H9 (cell line): Measurements from ENCODE around the gene SLC19A1. TPM values are rescaled to one million over a fixed set of nuclear protein-coding genes. Genes with fewer than 3 reads are reported as not detected.

Experiments used
- DNase-seq: peaks from one replicate; pipeline ENCODE4 v3.0.0-alpha.2; 2017
- H2AFZ ChIP-seq: one replicate; pipeline ENCODE4 v1.6.1; 2013; ENCODE audit warnings: mild to moderate bottlenecking, low read length, control low read depth, moderate library complexity
- H2AK5ac ChIP-seq: 2 replicates; pipeline ENCODE4 v1.6.1; 2013; ENCODE audit warnings: low read length, control low read depth, mixed read lengths; ENCODE audit not compliant: insufficient read length
- H2BK120ac ChIP-seq: one replicate; pipeline ENCODE4 v1.6.1; 2013; ENCODE audit warnings: low read depth, mild to moderate bottlenecking, low read length, control low read depth, inconsistent platforms; ENCODE audit not compliant: poor library complexity, severe bottlenecking
- H2BK12ac ChIP-seq: 2 replicates; pipeline ENCODE4 v1.6.1; 2013; ENCODE audit warnings: low read length, control low read depth, mixed read lengths, low read depth; ENCODE audit not compliant: insufficient read length
- H2BK15ac ChIP-seq: 2 replicates; pipeline ENCODE4 v1.6.1; 2013; ENCODE audit warnings: low read depth, low read length, control low read depth
- H2BK20ac ChIP-seq: one replicate; pipeline ENCODE4 v1.6.1; 2013; ENCODE audit warnings: low read depth, mild to moderate bottlenecking, low read length, control low read depth, inconsistent platforms; ENCODE audit not compliant: poor library complexity, severe bottlenecking
- H2BK5ac ChIP-seq: 2 replicates; pipeline ENCODE4 v1.6.1; 2013; ENCODE audit warnings: low read length, control low read depth, mixed read lengths; ENCODE audit not compliant: insufficient read length
- H3K14ac ChIP-seq: 2 replicates; pipeline ENCODE4 v1.6.1; 2013; ENCODE audit warnings: low read length, control low read depth; ENCODE audit not compliant: insufficient read depth
- H3K18ac ChIP-seq: 2 replicates; pipeline ENCODE4 v1.6.1; 2013; ENCODE audit warnings: low read depth, mild to moderate bottlenecking, mixed read lengths, low read length, control low read depth; ENCODE audit not compliant: insufficient read length
- H3K23ac ChIP-seq: 2 replicates; pipeline ENCODE4 v1.6.1; 2013; ENCODE audit warnings: low read length, control low read depth, mixed read lengths, low read depth; ENCODE audit not compliant: insufficient read length
- H3K23me2 ChIP-seq: 2 replicates; pipeline ENCODE4 v1.6.1; 2013; ENCODE audit warnings: low read depth, mild to moderate bottlenecking, mixed read lengths, low read length, control low read depth; ENCODE audit not compliant: insufficient read length, poor library complexity, severe bottlenecking
- H3K27ac ChIP-seq: 2 replicates; pipeline ENCODE4 v1.5.1; 2013; ENCODE audit warnings: low read length, control low read depth, mixed read lengths, low read depth; ENCODE audit not compliant: insufficient read length
- H3K27me3 ChIP-seq: 2 replicates; pipeline ENCODE4 v1.6.1; 2013; ENCODE audit warnings: low read length, control low read depth, inconsistent platforms; ENCODE audit not compliant: insufficient read depth
- H3K4ac ChIP-seq: 2 replicates; pipeline ENCODE4 v1.6.1; 2013; ENCODE audit warnings: low read depth, mild to moderate bottlenecking, control low read depth, inconsistent platforms, low read length, moderate library complexity
- H3K4me1 ChIP-seq: 2 replicates; pipeline ENCODE4 v1.6.1; 2013; ENCODE audit warnings: low read length, control low read depth, inconsistent platforms; ENCODE audit not compliant: insufficient read depth
- H3K4me2 ChIP-seq: 2 replicates; pipeline ENCODE4 v1.6.1; 2013; ENCODE audit warnings: low read length, control low read depth, mixed read lengths; ENCODE audit not compliant: insufficient read length, insufficient read depth
- H3K56ac ChIP-seq: 2 replicates; pipeline ENCODE4 v1.6.1; 2013; ENCODE audit warnings: low read depth, mild to moderate bottlenecking, mixed read lengths, low read length, control low read depth; ENCODE audit not compliant: insufficient read length
- H3K79me1 ChIP-seq: 2 replicates; pipeline ENCODE4 v1.6.1; 2013; ENCODE audit warnings: low read depth, mild to moderate bottlenecking, moderate library complexity, low read length, control low read depth, inconsistent platforms; ENCODE audit not compliant: insufficient read depth, poor library complexity, severe bottlenecking
- H3K79me2 ChIP-seq: 2 replicates; pipeline ENCODE4 v1.6.1; 2013; ENCODE audit warnings: low read length, control low read depth, inconsistent platforms; ENCODE audit not compliant: insufficient read depth
- H3K9ac ChIP-seq: 2 replicates; pipeline ENCODE4 v1.6.1; 2013; ENCODE audit warnings: low read length, control low read depth, mixed read lengths; ENCODE audit not compliant: insufficient read length; ENCODE audit errors: extremely low read depth
- H3K9me3 ChIP-seq: one replicate; pipeline ENCODE4 v1.6.1; 2013; ENCODE audit warnings: low read depth, low read length, inconsistent platforms; ENCODE audit not compliant: control insufficient read depth
- H3T11ph ChIP-seq: one replicate; pipeline ENCODE4 v1.6.1; 2013; ENCODE audit warnings: mild to moderate bottlenecking, low read length, control low read depth, inconsistent platforms
- H4K20me1 ChIP-seq: one replicate; pipeline ENCODE4 v1.6.1; 2013; ENCODE audit not compliant: control insufficient read depth, insufficient read length, insufficient read depth
- H4K5ac ChIP-seq: 2 replicates; pipeline ENCODE4 v1.6.1; 2013; ENCODE audit warnings: low read depth, mild to moderate bottlenecking, mixed read lengths, low read length, control low read depth; ENCODE audit not compliant: insufficient read length
- H4K8ac ChIP-seq: replicated peaks from 2 replicates; pipeline ENCODE4 v1.6.1; 2013; ENCODE audit warnings: low read length, control low read depth, mixed read lengths, low read depth; ENCODE audit not compliant: insufficient read length
- H4K91ac ChIP-seq: 2 replicates; pipeline ENCODE4 v1.6.1; 2013; ENCODE audit warnings: low read depth, mild to moderate bottlenecking, moderate library complexity, mixed read lengths, low read length, control low read depth; ENCODE audit not compliant: insufficient read length
- H3K27ac Mint-ChIP-seq, 3 experiments: 2 replicates in 2 of 3; 3 replicates in 1 of 3; pipeline ENCODE4 v1.8.0; 2020 to 2021; ENCODE audit warnings: mixed read lengths in 3 of 3, mild to moderate bottlenecking in 1 of 3, moderate library complexity in 1 of 3
- H3K27me3 Mint-ChIP-seq: 2 replicates; pipeline ENCODE4 v1.8.0; 2021; ENCODE audit warnings: low read depth, mild to moderate bottlenecking, moderate library complexity, mixed read lengths
- H3K36me3 Mint-ChIP-seq, 3 experiments: 2 replicates in 2 of 3; 3 replicates in 1 of 3; pipeline ENCODE4 v1.8.0; 2020 to 2021; ENCODE audit warnings: low read depth in 3 of 3, mixed read lengths in 3 of 3; ENCODE audit not compliant: insufficient read depth in 1 of 3
- H3K4me1 Mint-ChIP-seq, 2 experiments: 2 replicates each; pipeline ENCODE4 v1.8.0; 2020; ENCODE audit warnings: mixed read lengths in 2 of 2
- H3K4me3 Mint-ChIP-seq, 2 experiments: 2 replicates in 1 of 2; 3 replicates in 1 of 2; pipeline ENCODE4 v1.8.0; 2020 to 2021; ENCODE audit warnings: mild to moderate bottlenecking in 2 of 2, mixed read lengths in 2 of 2, moderate library complexity in 1 of 2
- H3K9me3 Mint-ChIP-seq, 2 experiments: 2 replicates in 1 of 2; 3 replicates in 1 of 2; pipeline ENCODE4 v1.8.0; 2020; ENCODE audit warnings: mild to moderate bottlenecking in 2 of 2, mixed read lengths in 2 of 2, moderate library complexity in 1 of 2
- WGBS: extraction: QIAGEN DNeasy Blood & Tissue Kit; methylation state at CpG from one replicate; pipeline ENCODE4 v1.1.7; 2013; ENCODE audit warnings: missing lambda C conversion rate, low lambda C conversion rate, mixed read lengths; ENCODE audit not compliant: insufficient read length; ENCODE audit errors: extremely low coverage; 5-methylcytosine and 5-hydroxymethylcytosine counted together
- total RNA-seq: library from RNA; stranded (reverse); gene quantifications from 2 replicates; pipeline ENCODE4 v1.2.1, GENCODE V29; 2021
- TF ChIP-seq, protein P1 (sequence below): fragments of 200-600 bp; sonication (generic); conservative IDR thresholded peaks from 3 replicates; pipeline ENCODE4 v1.8.0; 2021; ENCODE audit warnings: antibody characterized with exemption, mild to moderate bottlenecking

Gene SLC19A1
- total RNA-seq, 1 experiment from 2014 or later: 32.4 TPM

DNA sequence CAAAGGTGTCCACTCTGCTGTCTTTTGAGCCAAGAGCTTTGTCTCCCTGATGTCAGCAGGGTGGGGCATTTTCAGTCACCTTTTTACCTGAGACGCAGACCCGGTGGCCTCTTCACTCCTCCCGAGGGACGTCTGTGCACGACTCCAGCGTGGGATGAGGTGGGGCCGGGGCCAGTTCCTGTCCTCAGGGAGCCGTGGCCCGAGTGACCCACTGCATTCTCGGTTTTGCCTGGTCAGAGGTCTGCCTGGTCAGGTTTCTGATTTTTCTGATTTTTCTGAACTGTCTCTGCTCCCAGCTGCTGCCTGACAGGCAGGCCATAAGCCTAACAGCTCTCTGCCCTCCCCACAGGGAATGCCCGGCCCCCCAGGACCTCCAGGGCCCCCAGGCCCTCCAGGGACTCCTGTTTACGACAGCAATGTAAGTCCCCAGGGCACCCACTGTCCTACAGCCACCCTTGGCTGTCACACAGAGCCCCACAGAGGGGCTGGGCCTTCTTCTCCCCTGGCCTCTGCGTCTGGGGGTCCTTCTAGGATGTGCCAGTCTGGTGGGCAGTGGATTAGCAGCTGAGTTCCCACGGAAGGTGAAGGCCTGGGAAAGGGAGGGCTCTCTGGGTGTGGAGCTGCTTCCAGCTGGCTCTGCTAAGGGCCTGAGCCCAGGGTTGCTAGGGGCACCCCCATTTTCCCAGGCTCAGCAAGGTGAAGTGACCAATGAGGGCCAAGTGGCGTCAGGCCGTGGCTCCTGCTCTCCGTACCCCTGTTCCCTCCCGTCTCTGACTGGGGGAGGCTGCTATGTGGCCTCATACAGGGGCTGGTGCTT is 45.9 kb downstream of the SLC19A1 start:
- H3K14ac ChIP-seq: no peak overlapping the region
- H3K4me2 ChIP-seq: no peak overlapping the region
- no peaks in the 10 kb centered on the region for H3K4me1 ChIP-seq
- Mint-ChIP-seq H3K4me3 (no peak overlapping the region), H3K9me3 (no peaks in the 10 kb centered on the region), H3K4me1 (no peaks in the 10 kb centered on the region), H3K27me3 (no peaks in the 10 kb centered on the region; the same call in 1 of the 2 replicates), H3K36me3 (peaks cover 31 to 67% (median 56%) of the 10 kb centered on the region in 3 experiments), H3K27ac (no peak overlapping the region)
- H2AFZ ChIP-seq: no peak overlapping the region
- peaks cover 3% of the 10 kb centered on the region for H3K23me2 ChIP-seq
- H3T11ph ChIP-seq: no peak overlapping the region
- no peak overlapping the region for H3K27ac ChIP-seq
- H4K91ac ChIP-seq: no peak overlapping the region
- H2BK120ac ChIP-seq: no peak overlapping the region
- H3K9me3 ChIP-seq: no peaks in the 10 kb centered on the region
- TF ChIP-seq, protein P1, sequence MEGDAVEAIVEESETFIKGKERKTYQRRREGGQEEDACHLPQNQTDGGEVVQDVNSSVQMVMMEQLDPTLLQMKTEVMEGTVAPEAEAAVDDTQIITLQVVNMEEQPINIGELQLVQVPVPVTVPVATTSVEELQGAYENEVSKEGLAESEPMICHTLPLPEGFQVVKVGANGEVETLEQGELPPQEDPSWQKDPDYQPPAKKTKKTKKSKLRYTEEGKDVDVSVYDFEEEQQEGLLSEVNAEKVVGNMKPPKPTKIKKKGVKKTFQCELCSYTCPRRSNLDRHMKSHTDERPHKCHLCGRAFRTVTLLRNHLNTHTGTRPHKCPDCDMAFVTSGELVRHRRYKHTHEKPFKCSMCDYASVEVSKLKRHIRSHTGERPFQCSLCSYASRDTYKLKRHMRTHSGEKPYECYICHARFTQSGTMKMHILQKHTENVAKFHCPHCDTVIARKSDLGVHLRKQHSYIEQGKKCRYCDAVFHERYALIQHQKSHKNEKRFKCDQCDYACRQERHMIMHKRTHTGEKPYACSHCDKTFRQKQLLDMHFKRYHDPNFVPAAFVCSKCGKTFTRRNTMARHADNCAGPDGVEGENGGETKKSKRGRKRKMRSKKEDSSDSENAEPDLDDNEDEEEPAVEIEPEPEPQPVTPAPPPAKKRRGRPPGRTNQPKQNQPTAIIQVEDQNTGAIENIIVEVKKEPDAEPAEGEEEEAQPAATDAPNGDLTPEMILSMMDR: no peak
- H3K27me3 ChIP-seq: no peaks in the 10 kb centered on the region
- peaks cover 4% of the 10 kb centered on the region for H4K20me1 ChIP-seq
- H3K56ac ChIP-seq: no peak overlapping the region
- no peak overlapping the region for H3K9ac ChIP-seq
- H2BK5ac ChIP-seq: no peak overlapping the region
- no CpG with 5 or more reads among the region's 18 CpGs for WGBS
- H4K8ac ChIP-seq: no peak overlapping the region
- DNase-seq: no peak
- H3K79me2 ChIP-seq: no peaks in the 10 kb centered on the region
- no peak overlapping the region for H2BK20ac ChIP-seq
- H3K79me1 ChIP-seq: no peaks in the 10 kb centered on the region
- no peak overlapping the region for H3K18ac ChIP-seq
- H3K4ac ChIP-seq: no peak overlapping the region
- H2AK5ac ChIP-seq: no peak overlapping the region
- H2BK12ac ChIP-seq: no peak overlapping the region
- H3K23ac ChIP-seq: no peak overlapping the region
- no peak overlapping the region for H4K5ac ChIP-seq
- H2BK15ac ChIP-seq: no peak overlapping the region
